HepG2 (cell line): ENCODE measurements around the gene PLD1. TPM values are rescaled to one million over a fixed set of nuclear protein-coding genes. Genes with fewer than 3 reads are reported as not detected.

Experiments
- ATF3 ChIP-seq: sonication (generic); formaldehyde crosslinking; IDR thresholded peaks from 2 replicates; pipeline ENCODE4 v1.4.0; 2020; ENCODE audit warnings: missing genetic modification reagents
- BHLHE40 ChIP-seq: IDR thresholded peaks from 2 replicates; pipeline ENCODE4 v1.6.1; 2011; ENCODE audit warnings: low read length, improper control_type of control experiment
- BORCS8-MEF2B ChIP-seq: sonication (generic); formaldehyde crosslinking; IDR thresholded peaks from 2 replicates; pipeline ENCODE4 v1.8.0; 2022; ENCODE audit warnings: mild to moderate bottlenecking, missing genetic modification reagents
- CBX1 ChIP-seq: IDR thresholded peaks from one replicate; pipeline ENCODE4 v1.6.1; 2016; ENCODE audit warnings: antibody characterized with exemption, low read depth
- CCAR2 ChIP-seq: fragments of 200-400 bp; formaldehyde crosslinking; optimal IDR thresholded peaks from 2 replicates; pipeline ENCODE3; 2018; ENCODE audit warnings: low read depth, mild to moderate bottlenecking, low read length, moderate library complexity
- ERF ChIP-seq: IDR thresholded peaks from 2 replicates; pipeline ENCODE4 v1.6.1; 2018; ENCODE audit warnings: missing biosample characterization, missing genetic modification reagents
- GTF2F1 ChIP-seq: fragments of 150-350 bp; IDR thresholded peaks from 2 replicates; pipeline ENCODE4 v1.6.1; 2014; ENCODE audit warnings: low read length
- KLF11 ChIP-seq: IDR thresholded peaks from 2 replicates; pipeline ENCODE4 v1.6.1; 2016; ENCODE audit warnings: missing compliant biosample characterization
- SRSF9 ChIP-seq: fragments of 200-400 bp; formaldehyde crosslinking; IDR thresholded peaks from 2 replicates; pipeline ENCODE4 v1.6.1; 2018; ENCODE audit warnings: borderline replicate concordance, mild to moderate bottlenecking, low read depth, low read length; ENCODE audit not compliant: insufficient read depth, poor library complexity, severe bottlenecking
- THYN1 ChIP-seq: sonication (generic); formaldehyde crosslinking; IDR thresholded peaks from 2 replicates; pipeline ENCODE4 v1.8.1; 2023; ENCODE audit warnings: low read depth, mild to moderate bottlenecking, moderate library complexity, missing genetic modification reagents, borderline replicate concordance
- ZBTB7B ChIP-seq: sonication (generic); formaldehyde crosslinking; IDR thresholded peaks from 2 replicates; pipeline ENCODE4 v1.4.0; 2020; ENCODE audit warnings: missing genetic modification reagents
- ZMYM3 ChIP-seq: sonication (generic); formaldehyde crosslinking; IDR thresholded peaks from 2 replicates; pipeline ENCODE4 v1.5.1; 2020; ENCODE audit warnings: mild to moderate bottlenecking, missing genetic modification reagents
- ZNF256 ChIP-seq: sonication (generic); formaldehyde crosslinking; conservative IDR thresholded peaks from 2 replicates; pipeline ENCODE4 v1.4.0; 2020; ENCODE audit warnings: missing genetic modification reagents
- ZNF34 ChIP-seq: sonication (generic); formaldehyde crosslinking; IDR thresholded peaks from 2 replicates; pipeline ENCODE4 v1.4.0; 2020; ENCODE audit warnings: mild to moderate bottlenecking, missing genetic modification reagents, borderline replicate concordance
- ZNF670 ChIP-seq: sonication (generic); formaldehyde crosslinking; IDR thresholded peaks from 2 replicates; pipeline ENCODE4 v1.8.0; 2022; ENCODE audit warnings: mild to moderate bottlenecking, missing genetic modification reagents, borderline replicate concordance
- ZNF761 ChIP-seq: sonication (generic); formaldehyde crosslinking; conservative IDR thresholded peaks from 2 replicates; pipeline ENCODE4 v1.4.0; 2020; ENCODE audit warnings: mild to moderate bottlenecking, missing genetic modification reagents
- ZNF83 ChIP-seq: sonication (generic); formaldehyde crosslinking; IDR thresholded peaks from 2 replicates; pipeline ENCODE4 v1.4.0; 2020; ENCODE audit warnings: missing genetic modification reagents, mild to moderate bottlenecking, borderline replicate concordance
- polyA plus RNA-seq, 8 experiments: library from polyadenylated mRNA; depleted of rRNA in 3 of 8; stranded (reverse) in 7 of 8; unstranded in 1 of 8; fragments of >200 nt; fragmentation: Illumina TruSeq in 4 of 8; extraction: Trizol in 4 of 8; gene quantifications; 2 replicates each; pipeline versions ENCODE4 v1.2.1 to v1.2.3, GENCODE V29; 2011 to 2016; ENCODE audit warnings: low read depth in 4 of 8, missing spikeins in 1 of 8, mixed read lengths in 1 of 8; ENCODE audit not compliant: insufficient read depth in 1 of 8
- total RNA-seq, 5 experiments: library from RNA; depleted of rRNA; stranded (reverse); fragments of >200 nt; fragmentation: Illumina TruSeq; extraction: Trizol; gene quantifications; 2 replicates each; pipeline ENCODE4 v1.2.3, GENCODE V29; 2016; ENCODE audit warnings: low read depth in 1 of 5
- TF ChIP-seq, protein P1 (sequence below): sonication (generic); formaldehyde crosslinking; IDR thresholded peaks from 2 replicates; pipeline ENCODE4 v1.4.0; 2020; ENCODE audit warnings: missing genetic modification reagents; ENCODE audit errors: not compliant biosample characterization
- TF ChIP-seq, protein P2 (sequence below): sonication (generic); formaldehyde crosslinking; IDR thresholded peaks from 2 replicates; pipeline ENCODE4 v1.4.0; 2020; ENCODE audit warnings: missing genetic modification reagents
- TF ChIP-seq, protein P3 (sequence below): sonication (generic); formaldehyde crosslinking; IDR thresholded peaks from 2 replicates; pipeline ENCODE4 v1.4.0; 2020; ENCODE audit warnings: missing genetic modification reagents, borderline replicate concordance
- TF ChIP-seq, protein P4 (sequence below): sonication (generic); formaldehyde crosslinking; IDR thresholded peaks from 2 replicates; pipeline ENCODE4 v1.5.0; 2020; ENCODE audit warnings: mild to moderate bottlenecking, missing genetic modification reagents

Gene PLD1
- total and polyA plus RNA-seq, 2 of the 13 experiments (the other 11 are each of a cell fraction or from before 2014, with no cell fraction given) = 27.1 to 59.4 TPM

GRCh38 chr3:171806200-171807128 lies 3.8 kb downstream of the PLD1 start (continued):
- TF ChIP-seq THYN1 = no peak
- no peak for TF ChIP-seq KLF11
- peak; percentile 88 for TF ChIP-seq ATF3 (CRISPR knock-in tag)
- TF ChIP-seq ZMYM3 (CRISPR knock-in tag) = no peak
- TF ChIP-seq ZNF256 = no peak
- TF ChIP-seq ZNF670 (CRISPR knock-in tag) = no peak
- TF ChIP-seq ZNF761 (CRISPR knock-in tag) = peak; percentile 69
- no peak for TF ChIP-seq GTF2F1
- TF ChIP-seq, protein P1, sequence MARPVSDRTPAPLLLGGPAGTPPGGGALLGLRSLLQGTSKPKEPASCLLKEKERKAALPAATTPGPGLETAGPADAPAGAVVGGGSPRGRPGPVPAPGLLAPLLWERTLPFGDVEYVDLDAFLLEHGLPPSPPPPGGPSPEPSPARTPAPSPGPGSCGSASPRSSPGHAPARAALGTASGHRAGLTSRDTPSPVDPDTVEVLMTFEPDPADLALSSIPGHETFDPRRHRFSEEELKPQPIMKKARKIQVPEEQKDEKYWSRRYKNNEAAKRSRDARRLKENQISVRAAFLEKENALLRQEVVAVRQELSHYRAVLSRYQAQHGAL = no peak
- TF ChIP-seq, protein P2, sequence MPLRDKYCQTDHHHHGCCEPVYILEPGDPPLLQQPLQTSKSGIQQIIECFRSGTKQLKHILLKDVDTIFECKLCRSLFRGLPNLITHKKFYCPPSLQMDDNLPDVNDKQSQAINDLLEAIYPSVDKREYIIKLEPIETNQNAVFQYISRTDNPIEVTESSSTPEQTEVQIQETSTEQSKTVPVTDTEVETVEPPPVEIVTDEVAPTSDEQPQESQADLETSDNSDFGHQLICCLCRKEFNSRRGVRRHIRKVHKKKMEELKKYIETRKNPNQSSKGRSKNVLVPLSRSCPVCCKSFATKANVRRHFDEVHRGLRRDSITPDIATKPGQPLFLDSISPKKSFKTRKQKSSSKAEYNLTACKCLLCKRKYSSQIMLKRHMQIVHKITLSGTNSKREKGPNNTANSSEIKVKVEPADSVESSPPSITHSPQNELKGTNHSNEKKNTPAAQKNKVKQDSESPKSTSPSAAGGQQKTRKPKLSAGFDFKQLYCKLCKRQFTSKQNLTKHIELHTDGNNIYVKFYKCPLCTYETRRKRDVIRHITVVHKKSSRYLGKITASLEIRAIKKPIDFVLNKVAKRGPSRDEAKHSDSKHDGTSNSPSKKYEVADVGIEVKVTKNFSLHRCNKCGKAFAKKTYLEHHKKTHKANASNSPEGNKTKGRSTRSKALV = peak; percentile 69; the same call in 1 of the 2 replicates
- TF ChIP-seq CBX1 = no peak
- TF ChIP-seq BHLHE40 = no peak
- TF ChIP-seq ERF = peak; percentile 84; the same call in 1 of the 2 replicates
- TF ChIP-seq SRSF9 = no peak
- no peak for TF ChIP-seq CCAR2
- TF ChIP-seq BORCS8-MEF2B (CRISPR knock-in tag) = no peak
- TF ChIP-seq ZBTB7B (CRISPR knock-in tag) = peak; percentile 14; the same call in 1 of the 2 replicates
- TF ChIP-seq ZNF83 (CRISPR knock-in tag) = no peak
- no peak for TF ChIP-seq ZNF34 (CRISPR knock-in tag)
- TF ChIP-seq, protein P3, sequence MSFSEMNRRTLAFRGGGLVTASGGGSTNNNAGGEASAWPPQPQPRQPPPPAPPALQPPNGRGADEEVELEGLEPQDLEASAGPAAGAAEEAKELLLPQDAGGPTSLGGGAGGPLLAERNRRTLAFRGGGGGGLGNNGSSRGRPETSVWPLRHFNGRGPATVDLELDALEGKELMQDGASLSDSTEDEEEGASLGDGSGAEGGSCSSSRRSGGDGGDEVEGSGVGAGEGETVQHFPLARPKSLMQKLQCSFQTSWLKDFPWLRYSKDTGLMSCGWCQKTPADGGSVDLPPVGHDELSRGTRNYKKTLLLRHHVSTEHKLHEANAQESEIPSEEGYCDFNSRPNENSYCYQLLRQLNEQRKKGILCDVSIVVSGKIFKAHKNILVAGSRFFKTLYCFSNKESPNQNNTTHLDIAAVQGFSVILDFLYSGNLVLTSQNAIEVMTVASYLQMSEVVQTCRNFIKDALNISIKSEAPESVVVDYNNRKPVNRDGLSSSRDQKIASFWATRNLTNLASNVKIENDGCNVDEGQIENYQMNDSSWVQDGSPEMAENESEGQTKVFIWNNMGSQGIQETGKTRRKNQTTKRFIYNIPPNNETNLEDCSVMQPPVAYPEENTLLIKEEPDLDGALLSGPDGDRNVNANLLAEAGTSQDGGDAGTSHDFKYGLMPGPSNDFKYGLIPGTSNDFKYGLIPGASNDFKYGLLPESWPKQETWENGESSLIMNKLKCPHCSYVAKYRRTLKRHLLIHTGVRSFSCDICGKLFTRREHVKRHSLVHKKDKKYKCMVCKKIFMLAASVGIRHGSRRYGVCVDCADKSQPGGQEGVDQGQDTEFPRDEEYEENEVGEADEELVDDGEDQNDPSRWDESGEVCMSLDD (CRISPR knock-in tag) = no peak
- TF ChIP-seq, protein P4, sequence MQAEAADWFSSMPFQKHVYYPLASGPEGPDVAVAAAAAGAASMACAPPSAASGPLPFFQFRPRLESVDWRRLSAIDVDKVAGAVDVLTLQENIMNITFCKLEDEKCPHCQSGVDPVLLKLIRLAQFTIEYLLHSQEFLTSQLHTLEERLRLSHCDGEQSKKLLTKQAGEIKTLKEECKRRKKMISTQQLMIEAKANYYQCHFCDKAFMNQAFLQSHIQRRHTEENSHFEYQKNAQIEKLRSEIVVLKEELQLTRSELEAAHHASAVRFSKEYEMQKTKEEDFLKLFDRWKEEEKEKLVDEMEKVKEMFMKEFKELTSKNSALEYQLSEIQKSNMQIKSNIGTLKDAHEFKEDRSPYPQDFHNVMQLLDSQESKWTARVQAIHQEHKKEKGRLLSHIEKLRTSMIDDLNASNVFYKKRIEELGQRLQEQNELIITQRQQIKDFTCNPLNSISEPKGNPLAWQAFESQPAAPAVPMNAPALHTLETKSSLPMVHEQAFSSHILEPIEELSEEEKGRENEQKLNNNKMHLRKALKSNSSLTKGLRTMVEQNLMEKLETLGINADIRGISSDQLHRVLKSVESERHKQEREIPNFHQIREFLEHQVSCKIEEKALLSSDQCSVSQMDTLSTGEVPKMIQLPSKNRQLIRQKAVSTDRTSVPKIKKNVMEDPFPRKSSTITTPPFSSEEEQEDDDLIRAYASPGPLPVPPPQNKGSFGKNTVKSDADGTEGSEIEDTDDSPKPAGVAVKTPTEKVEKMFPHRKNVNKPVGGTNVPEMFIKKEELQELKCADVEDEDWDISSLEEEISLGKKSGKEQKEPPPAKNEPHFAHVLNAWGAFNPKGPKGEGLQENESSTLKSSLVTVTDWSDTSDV (CRISPR knock-in tag) = no peak
